WTC11 (cell line): ENCODE data around the gene CASR. TPM values are rescaled to one million over a fixed set of nuclear protein-coding genes. Genes with fewer than 3 reads are reported as not detected.

Experiments
- ATAC-seq: fragments of 200-7000 bp; cut with Tn5 transposase; 2 replicates; pipeline ENCODE4 v1.10.0; 2021; ENCODE audit warnings: mild to moderate bottlenecking, moderate library complexity
- CTCF ChIA-PET: fragments of 300-600 bp; sonication (Branson Sonifier 250); formaldehyde crosslinking; loops from one replicate; lab custom pipeline; 2021; ENCODE audit warnings: antibody characterized with exemption; lab: Charles Lee
- POLR2A ChIA-PET: fragments of 350-600 bp; sonication (Branson Sonifier 250); formaldehyde crosslinking; loops from one replicate; lab custom pipeline; 2021; ENCODE audit warnings: antibody characterized with exemption; lab: Charles Lee
- DNase-seq: peaks from one replicate; pipeline ENCODE4 v3.0.0; 2021; ENCODE audit warnings: low spot score
- H3K27ac Mint-ChIP-seq: 2 replicates; pipeline ENCODE4 v1.8.0; 2021; ENCODE audit warnings: mixed read lengths
- H3K27me3 Mint-ChIP-seq: 2 replicates; pipeline ENCODE4 v1.8.0; 2021; ENCODE audit warnings: low read depth, mild to moderate bottlenecking, moderate library complexity, mixed read lengths
- H3K36me3 Mint-ChIP-seq: 2 replicates; pipeline ENCODE4 v1.8.0; 2021; ENCODE audit warnings: mixed read lengths
- H3K4me1 Mint-ChIP-seq: 2 replicates; pipeline ENCODE4 v1.8.0; 2022; ENCODE audit warnings: mixed read lengths
- H3K4me3 Mint-ChIP-seq: 2 replicates; pipeline ENCODE4 v1.8.0; 2021; ENCODE audit warnings: mild to moderate bottlenecking, moderate library complexity, mixed read lengths
- H3K9me3 Mint-ChIP-seq: 2 replicates; pipeline ENCODE4 v1.8.0; 2021; ENCODE audit warnings: mixed read lengths
- AFF4 ChIP-seq: sonication (generic); formaldehyde crosslinking; IDR thresholded peaks from 2 replicates; pipeline ENCODE4 v1.8.1; 2023; ENCODE audit warnings: mild to moderate bottlenecking, missing genetic modification reagents, borderline replicate concordance
- CBFB ChIP-seq: sonication (generic); formaldehyde crosslinking; IDR thresholded peaks from 2 replicates; pipeline ENCODE4 v1.8.1; 2022; ENCODE audit warnings: mild to moderate bottlenecking, low read depth, missing genetic modification reagents
- CDX4 ChIP-seq: fragments of 250-450 bp; sonication (Bioruptor Pico); IDR thresholded peaks from 2 replicates; pipeline ENCODE4 v1.9.0; 2021; ENCODE audit warnings: moderate library complexity, mild to moderate bottlenecking, inconsistent platforms, borderline replicate concordance
- FOXJ3 ChIP-seq: sonication (generic); formaldehyde crosslinking; IDR thresholded peaks from 2 replicates; pipeline ENCODE4 v1.9.0; 2021; ENCODE audit warnings: missing genetic modification reagents, mild to moderate bottlenecking, borderline replicate concordance
- HMGXB4 ChIP-seq: sonication (generic); formaldehyde crosslinking; IDR thresholded peaks from 2 replicates; pipeline ENCODE4 v1.8.1; 2023; ENCODE audit warnings: mild to moderate bottlenecking, moderate library complexity, missing genetic modification reagents
- IRF2 ChIP-seq: sonication (generic); formaldehyde crosslinking; IDR thresholded peaks from 2 replicates; pipeline ENCODE4 v1.8.0; 2022; ENCODE audit warnings: low read depth, missing genetic modification reagents, borderline replicate concordance
- MAX ChIP-seq: sonication (generic); formaldehyde crosslinking; IDR thresholded peaks from 2 replicates; pipeline ENCODE4 v1.8.0; 2022; ENCODE audit warnings: mild to moderate bottlenecking, missing genetic modification reagents
- NR2C2 ChIP-seq: sonication (generic); formaldehyde crosslinking; IDR thresholded peaks from 2 replicates; pipeline ENCODE4 v1.8.0; 2022; ENCODE audit warnings: mild to moderate bottlenecking, missing genetic modification reagents
- OVOL2 ChIP-seq: fragments of 250-450 bp; sonication (Bioruptor Pico); IDR thresholded peaks from 2 replicates; pipeline ENCODE4 v1.9.0; 2021; ENCODE audit warnings: mild to moderate bottlenecking, borderline replicate concordance
- PRRX2 ChIP-seq: fragments of 250-450 bp; sonication (Bioruptor Pico); IDR thresholded peaks from 2 replicates; pipeline ENCODE4 v1.8.0; 2021; ENCODE audit warnings: mild to moderate bottlenecking
- SMAD4 ChIP-seq: sonication (generic); formaldehyde crosslinking; IDR thresholded peaks from 2 replicates; pipeline ENCODE4 v1.8.0; 2022; ENCODE audit warnings: mild to moderate bottlenecking, missing genetic modification reagents
- TCF7 ChIP-seq: sonication (generic); formaldehyde crosslinking; IDR thresholded peaks from 2 replicates; pipeline ENCODE4 v1.8.0; 2022; ENCODE audit warnings: mild to moderate bottlenecking, low read depth, missing genetic modification reagents, moderate library complexity
- TEAD1 ChIP-seq: sonication (generic); formaldehyde crosslinking; IDR thresholded peaks from 2 replicates; pipeline ENCODE4 v1.8.0; 2022; ENCODE audit warnings: mild to moderate bottlenecking, missing genetic modification reagents
- ZNF232 ChIP-seq: sonication (generic); formaldehyde crosslinking; IDR thresholded peaks from 2 replicates; pipeline ENCODE4 v1.8.0; 2022; ENCODE audit warnings: mild to moderate bottlenecking, missing genetic modification reagents
- ZNF396 ChIP-seq: fragments of 250-450 bp; sonication (Bioruptor Pico); IDR thresholded peaks from 2 replicates; pipeline ENCODE4 v1.8.0; 2021; ENCODE audit warnings: mild to moderate bottlenecking, moderate library complexity, borderline replicate concordance
- ZNF423 ChIP-seq: fragments of 250-450 bp; sonication (Bioruptor Pico); IDR thresholded peaks from 2 replicates; pipeline ENCODE4 v2.1.2; 2022; ENCODE audit warnings: mild to moderate bottlenecking, moderate library complexity
- ZNF532 ChIP-seq: fragments of 250-450 bp; sonication (Bioruptor Pico); IDR thresholded peaks from 2 replicates; pipeline ENCODE4 v1.9.0; 2021; ENCODE audit warnings: mild to moderate bottlenecking, borderline replicate concordance
- ZNF671 ChIP-seq: fragments of 250-450 bp; sonication (Bioruptor Pico); IDR thresholded peaks from 2 replicates; pipeline ENCODE4 v1.8.0; 2021; ENCODE audit warnings: mild to moderate bottlenecking
- total RNA-seq: library from RNA; stranded (reverse); gene quantifications from 3 replicates; pipeline ENCODE4 v1.2.3, GENCODE V29; 2021

The CASR gene
- total RNA-seq, 1 experiment from 2014 or later, result 0.24 TPM

- TF ChIP-seq TCF7 (CRISPR knock-in tag) (no peak), ZNF532 (CRISPR knock-in tag) (no peak), ZNF671 (no peak), SMAD4 (CRISPR knock-in tag) (no peak), AFF4 (CRISPR knock-in tag) (no peak), HMGXB4 (CRISPR knock-in tag) (no peak), CBFB (CRISPR knock-in tag) (no peak)
Measured at GRCh38 chr3:122245513-122246174, 62.2 kb downstream of the CASR start (continued).

GRCh38 chr3:122246199-122246598 is 62.7 kb downstream of the CASR start:
- Mint-ChIP-seq H3K4me1 (no peaks in the 10 kb centered on the region), H3K27ac (no peak overlapping the region), H3K4me3 (no peak overlapping the region), H3K36me3 (no peaks in the 10 kb centered on the region), H3K9me3 (no peaks in the 10 kb centered on the region), H3K27me3 (no peaks in the 10 kb centered on the region; the same call in 1 of the 2 replicates)
- POLR2A ChIA-PET, result no interaction called here
- DNase-seq (no peak), ATAC-seq (no peak)
- CTCF ChIA-PET, result no interaction called here
- no peak for TF ChIP-seq TEAD1 (CRISPR knock-in tag)

- Mint-ChIP-seq H3K4me1 (no peaks in the 10 kb centered on the region), H3K36me3 (no peaks in the 10 kb centered on the region), H3K27me3 (no peaks in the 10 kb centered on the region; the same call in 1 of the 2 replicates), H3K27ac (no peak overlapping the region), H3K9me3 (no peaks in the 10 kb centered on the region), H3K4me3 (no peak overlapping the region)
- ChIA-PET POLR2A (no interaction called here), CTCF (interaction anchor here (0.9 kb wide), 1 partner anchor 12 kb away, joined by 3 read pairs; no protein-coding TSS in a partner anchor)
- ATAC-seq (no peak), DNase-seq (no peak)
- no peak for TF ChIP-seq IRF2 (CRISPR knock-in tag)
- no peak for TF ChIP-seq FOXJ3
- TF ChIP-seq OVOL2 (CRISPR knock-in tag), result no peak
- no peak for TF ChIP-seq NR2C2 (CRISPR knock-in tag)
- no peak for TF ChIP-seq HMGXB4 (CRISPR knock-in tag)
- no peak for TF ChIP-seq ZNF423
- TF ChIP-seq CDX4, result no peak
- no peak for TF ChIP-seq ZNF232 (CRISPR knock-in tag)
- no peak for TF ChIP-seq ZNF396
- no peak for TF ChIP-seq PRRX2 (CRISPR knock-in tag)
- TF ChIP-seq MAX (CRISPR knock-in tag), result no peak
Measured at GRCh38 chr3:122247087-122247824, 63.8 kb downstream of the CASR start.
